GM23338 (cell line): Measurements from ENCODE around the gene SOAT2. TPM values are rescaled to one million over a fixed set of nuclear protein-coding genes. Genes with fewer than 3 reads are reported as not detected.

ENCODE experiments used
- ATAC-seq: fragments of 200-7000 bp; cut with Tn5 transposase; 3 replicates; pipeline ENCODE4 v1.9.1; 2020
- DNase-seq: peaks from one replicate; pipeline ENCODE4 v3.0.0-alpha.2; 2015; ENCODE audit warnings: low spot score
- H2AFZ ChIP-seq: fragments of 200-600 bp; sonication (generic); 2 replicates; pipeline ENCODE4 v1.8.0; 2016; ENCODE audit warnings: antibody characterized with exemption, mild to moderate bottlenecking, moderate library complexity
- H3F3A ChIP-seq: fragments of 200-600 bp; sonication (generic); replicated peaks from 2 replicates; pipeline ENCODE4 v1.8.0; 2017; ENCODE audit warnings: antibody characterized with exemption, mixed run types, low read depth
- H3K27ac ChIP-seq: fragments of 200-600 bp; sonication (generic); 2 replicates; pipeline ENCODE4 v1.6.1; 2016; ENCODE audit warnings: low read depth
- H3K27me3 ChIP-seq: fragments of 200-600 bp; sonication (generic); 2 replicates; pipeline ENCODE4 v1.8.0; 2016; ENCODE audit warnings: mild to moderate bottlenecking, mixed run types, moderate library complexity; ENCODE audit not compliant: insufficient read depth
- H3K36me3 ChIP-seq: fragments of 200-600 bp; sonication (generic); 2 replicates; pipeline ENCODE4 v1.8.0; 2016; ENCODE audit warnings: mild to moderate bottlenecking; ENCODE audit not compliant: insufficient read depth
- H3K4me1 ChIP-seq: fragments of 200-600 bp; sonication (generic); 2 replicates; pipeline ENCODE4 v1.8.0; 2016; ENCODE audit warnings: mild to moderate bottlenecking, moderate library complexity; ENCODE audit not compliant: insufficient read depth
- H3K4me2 ChIP-seq: fragments of 200-600 bp; sonication (generic); 2 replicates; pipeline ENCODE4 v1.7.1; 2017; ENCODE audit warnings: mixed run types
- H3K4me3 ChIP-seq: fragments of 200-600 bp; sonication (generic); 2 replicates; pipeline ENCODE4 v1.6.1; 2016; ENCODE audit warnings: mixed run types
- H3K79me2 ChIP-seq: fragments of 200-600 bp; sonication (generic); replicated peaks from 2 replicates; pipeline ENCODE4 v1.8.0; 2017; ENCODE audit warnings: mild to moderate bottlenecking; ENCODE audit not compliant: insufficient read depth
- H3K9me2 ChIP-seq: fragments of 200-600 bp; sonication (generic); 2 replicates; pipeline ENCODE4 v1.8.0; 2017; ENCODE audit not compliant: insufficient read depth
- H4K20me1 ChIP-seq: fragments of 200-600 bp; sonication (generic); replicated peaks from 2 replicates; pipeline ENCODE4 v1.8.0; 2017; ENCODE audit warnings: mild to moderate bottlenecking; ENCODE audit not compliant: insufficient read depth
- H3K27ac Mint-ChIP-seq: 2 replicates; pipeline ENCODE4 v1.8.0; 2020; ENCODE audit warnings: inconsistent platforms, mild to moderate bottlenecking, moderate library complexity, mixed read lengths
- H3K27me3 Mint-ChIP-seq: 3 replicates; pipeline ENCODE4 v1.8.0; 2022; ENCODE audit warnings: low read depth, mild to moderate bottlenecking, moderate library complexity, mixed read lengths, inconsistent platforms; ENCODE audit not compliant: insufficient read depth, poor library complexity
- H3K36me3 Mint-ChIP-seq: 3 replicates; pipeline ENCODE4 v1.8.0; 2021; ENCODE audit warnings: low read depth, mild to moderate bottlenecking, inconsistent platforms, moderate library complexity, mixed read lengths
- H3K4me1 Mint-ChIP-seq: 3 replicates; pipeline ENCODE4 v1.8.0; 2020; ENCODE audit warnings: mild to moderate bottlenecking, inconsistent platforms, mixed read lengths
- H3K4me3 Mint-ChIP-seq: 3 replicates; pipeline ENCODE4 v1.8.0; 2021; ENCODE audit warnings: moderate library complexity, mild to moderate bottlenecking, inconsistent platforms, mixed read lengths
- H3K9me3 Mint-ChIP-seq: 3 replicates; pipeline ENCODE4 v1.8.0; 2020; ENCODE audit warnings: moderate library complexity, mild to moderate bottlenecking, inconsistent platforms, mixed read lengths
- CREB1 ChIP-seq: fragments of 250-450 bp; sonication (Bioruptor Pico); IDR thresholded peaks from 2 replicates; pipeline ENCODE4 v1.5.0; 2020; ENCODE audit warnings: low read depth, mild to moderate bottlenecking, moderate library complexity
- CTCF ChIP-seq, 2 experiments: fragments of 200-600 bp in 1 of 2; sonication (generic) in 1 of 2; conservative IDR thresholded peaks; 2 replicates each; pipeline versions ENCODE4 v1.5.1 to v1.6.1; 2016 to 2017; ENCODE audit warnings: antibody characterized with exemption in 2 of 2, low read depth in 2 of 2, mild to moderate bottlenecking in 2 of 2, moderate library complexity in 1 of 2
- NANOG ChIP-seq: IDR thresholded peaks from 2 replicates; pipeline ENCODE4 v1.6.1; 2016; ENCODE audit warnings: antibody characterized with exemption, borderline replicate concordance
- POLR2AphosphoS5 ChIP-seq: IDR thresholded peaks from 2 replicates; pipeline ENCODE4 v1.6.1; 2016; ENCODE audit warnings: antibody characterized with exemption, low read depth
- STAT1 ChIP-seq: IDR thresholded peaks from one replicate; pipeline ENCODE4 v1.6.1; 2016; ENCODE audit warnings: antibody characterized with exemption; ENCODE audit not compliant: unreplicated experiment
- ZNF114 ChIP-seq: fragments of 250-450 bp; sonication (Bioruptor Pico); IDR thresholded peaks from 2 replicates; pipeline ENCODE4 v1.5.0; 2020; ENCODE audit warnings: mild to moderate bottlenecking, moderate library complexity
- polyA plus RNA-seq: library from polyadenylated mRNA; unstranded; fragments of >200 nt; fragmentation: Nextera tagmentation; extraction: Ambion mirVana; gene quantifications from 2 replicates; pipeline ENCODE4 v1.2.1, GENCODE V29; 2016
- total RNA-seq: library from RNA; depleted of rRNA; stranded (reverse); fragments of >200 nt; shearing (Covaris generic); gene quantifications from 2 replicates; pipeline ENCODE4 v1.2.3, GENCODE V29; 2014
- TF ChIP-seq, protein P1 (sequence below): fragments of 250-450 bp; sonication (Bioruptor Pico); IDR thresholded peaks from 2 replicates; pipeline ENCODE4 v1.5.0; 2020; ENCODE audit warnings: mild to moderate bottlenecking, moderate library complexity

Gene SOAT2
- total and polyA plus RNA-seq, 2 experiments from 2014 or later, result not detected

- H3K36me3 Mint-ChIP-seq, result no peaks in the 10 kb centered on the region
- peaks cover 3% of the 10 kb centered on the region; the same call in 1 of the 2 replicates for H3K27me3 ChIP-seq
- no peak overlapping the region for H3K4me3 Mint-ChIP-seq
- peaks cover 3% of the 10 kb centered on the region; the same call in 1 of the 3 replicates for H3K4me1 Mint-ChIP-seq
- TF ChIP-seq POLR2AphosphoS5, result no peak
- no peak for TF ChIP-seq ZNF114 (CRISPR knock-in tag)
- TF ChIP-seq STAT1, result no peak
- no peak for TF ChIP-seq CTCF (conservative IDR thresholded peaks at IDR 0.05; ENCODE audit: low read depth in 2 of 2)
- TF ChIP-seq NANOG, result no peak
- H3K79me2 ChIP-seq, result no peaks in the 10 kb centered on the region
- H3K9me3 Mint-ChIP-seq, result no peaks in the 10 kb centered on the region
- H3F3A ChIP-seq, result peaks cover 6% of the 10 kb centered on the region
- no peaks in the 10 kb centered on the region for H3K27me3 Mint-ChIP-seq
- DNase-seq (no peak), ATAC-seq (no peak)
- H4K20me1 ChIP-seq, result no peaks in the 10 kb centered on the region
- H3K4me2 ChIP-seq, result no peak overlapping the region
- no peak overlapping the region for H2AFZ ChIP-seq
- H3K9me2 ChIP-seq, result no peaks in the 10 kb centered on the region
- no peak overlapping the region for H3K4me3 ChIP-seq
- H3K4me1 ChIP-seq, result 0 out of 2 replicates have a peak, but pooled peaks cover 2% of the 10 kb centered on the region
- H3K27ac ChIP-seq, result no peak overlapping the region
- no peak overlapping the region for H3K27ac Mint-ChIP-seq
- H3K36me3 ChIP-seq, result no peaks in the 10 kb centered on the region
Observed at GRCh38 chr12:53152390-53152789, 49.1 kb downstream of the SOAT2 start.

- Mint-ChIP-seq H3K27me3 (peaks cover 25% of the 10 kb centered on the region), H3K4me3 (peak overlapping the region; percentile 43), H3K4me1 (peaks cover 11% of the 10 kb centered on the region), H3K27ac (no peak overlapping the region), H3K9me3 (no peaks in the 10 kb centered on the region), H3K36me3 (no peaks in the 10 kb centered on the region)
- H3K4me1 ChIP-seq, result peaks cover 4% of the 10 kb centered on the region; the same call in 1 of the 2 replicates
- no peaks in the 10 kb centered on the region for H4K20me1 ChIP-seq
- ATAC-seq (peak; percentile 96), DNase-seq (peak; percentile 93)
- H3K36me3 ChIP-seq, result no peaks in the 10 kb centered on the region
- H3K79me2 ChIP-seq, result no peaks in the 10 kb centered on the region
- peak overlapping the region; percentile 74 for H3K4me2 ChIP-seq
- no peak overlapping the region for H3K27ac ChIP-seq
- H2AFZ ChIP-seq, result peak overlapping the region; percentile 44
- no peaks in the 10 kb centered on the region for H3K9me2 ChIP-seq
- H3F3A ChIP-seq, result 0 out of 2 replicates have a peak, but pooled peaks cover 5% of the 10 kb centered on the region
- TF ChIP-seq, protein P1, sequence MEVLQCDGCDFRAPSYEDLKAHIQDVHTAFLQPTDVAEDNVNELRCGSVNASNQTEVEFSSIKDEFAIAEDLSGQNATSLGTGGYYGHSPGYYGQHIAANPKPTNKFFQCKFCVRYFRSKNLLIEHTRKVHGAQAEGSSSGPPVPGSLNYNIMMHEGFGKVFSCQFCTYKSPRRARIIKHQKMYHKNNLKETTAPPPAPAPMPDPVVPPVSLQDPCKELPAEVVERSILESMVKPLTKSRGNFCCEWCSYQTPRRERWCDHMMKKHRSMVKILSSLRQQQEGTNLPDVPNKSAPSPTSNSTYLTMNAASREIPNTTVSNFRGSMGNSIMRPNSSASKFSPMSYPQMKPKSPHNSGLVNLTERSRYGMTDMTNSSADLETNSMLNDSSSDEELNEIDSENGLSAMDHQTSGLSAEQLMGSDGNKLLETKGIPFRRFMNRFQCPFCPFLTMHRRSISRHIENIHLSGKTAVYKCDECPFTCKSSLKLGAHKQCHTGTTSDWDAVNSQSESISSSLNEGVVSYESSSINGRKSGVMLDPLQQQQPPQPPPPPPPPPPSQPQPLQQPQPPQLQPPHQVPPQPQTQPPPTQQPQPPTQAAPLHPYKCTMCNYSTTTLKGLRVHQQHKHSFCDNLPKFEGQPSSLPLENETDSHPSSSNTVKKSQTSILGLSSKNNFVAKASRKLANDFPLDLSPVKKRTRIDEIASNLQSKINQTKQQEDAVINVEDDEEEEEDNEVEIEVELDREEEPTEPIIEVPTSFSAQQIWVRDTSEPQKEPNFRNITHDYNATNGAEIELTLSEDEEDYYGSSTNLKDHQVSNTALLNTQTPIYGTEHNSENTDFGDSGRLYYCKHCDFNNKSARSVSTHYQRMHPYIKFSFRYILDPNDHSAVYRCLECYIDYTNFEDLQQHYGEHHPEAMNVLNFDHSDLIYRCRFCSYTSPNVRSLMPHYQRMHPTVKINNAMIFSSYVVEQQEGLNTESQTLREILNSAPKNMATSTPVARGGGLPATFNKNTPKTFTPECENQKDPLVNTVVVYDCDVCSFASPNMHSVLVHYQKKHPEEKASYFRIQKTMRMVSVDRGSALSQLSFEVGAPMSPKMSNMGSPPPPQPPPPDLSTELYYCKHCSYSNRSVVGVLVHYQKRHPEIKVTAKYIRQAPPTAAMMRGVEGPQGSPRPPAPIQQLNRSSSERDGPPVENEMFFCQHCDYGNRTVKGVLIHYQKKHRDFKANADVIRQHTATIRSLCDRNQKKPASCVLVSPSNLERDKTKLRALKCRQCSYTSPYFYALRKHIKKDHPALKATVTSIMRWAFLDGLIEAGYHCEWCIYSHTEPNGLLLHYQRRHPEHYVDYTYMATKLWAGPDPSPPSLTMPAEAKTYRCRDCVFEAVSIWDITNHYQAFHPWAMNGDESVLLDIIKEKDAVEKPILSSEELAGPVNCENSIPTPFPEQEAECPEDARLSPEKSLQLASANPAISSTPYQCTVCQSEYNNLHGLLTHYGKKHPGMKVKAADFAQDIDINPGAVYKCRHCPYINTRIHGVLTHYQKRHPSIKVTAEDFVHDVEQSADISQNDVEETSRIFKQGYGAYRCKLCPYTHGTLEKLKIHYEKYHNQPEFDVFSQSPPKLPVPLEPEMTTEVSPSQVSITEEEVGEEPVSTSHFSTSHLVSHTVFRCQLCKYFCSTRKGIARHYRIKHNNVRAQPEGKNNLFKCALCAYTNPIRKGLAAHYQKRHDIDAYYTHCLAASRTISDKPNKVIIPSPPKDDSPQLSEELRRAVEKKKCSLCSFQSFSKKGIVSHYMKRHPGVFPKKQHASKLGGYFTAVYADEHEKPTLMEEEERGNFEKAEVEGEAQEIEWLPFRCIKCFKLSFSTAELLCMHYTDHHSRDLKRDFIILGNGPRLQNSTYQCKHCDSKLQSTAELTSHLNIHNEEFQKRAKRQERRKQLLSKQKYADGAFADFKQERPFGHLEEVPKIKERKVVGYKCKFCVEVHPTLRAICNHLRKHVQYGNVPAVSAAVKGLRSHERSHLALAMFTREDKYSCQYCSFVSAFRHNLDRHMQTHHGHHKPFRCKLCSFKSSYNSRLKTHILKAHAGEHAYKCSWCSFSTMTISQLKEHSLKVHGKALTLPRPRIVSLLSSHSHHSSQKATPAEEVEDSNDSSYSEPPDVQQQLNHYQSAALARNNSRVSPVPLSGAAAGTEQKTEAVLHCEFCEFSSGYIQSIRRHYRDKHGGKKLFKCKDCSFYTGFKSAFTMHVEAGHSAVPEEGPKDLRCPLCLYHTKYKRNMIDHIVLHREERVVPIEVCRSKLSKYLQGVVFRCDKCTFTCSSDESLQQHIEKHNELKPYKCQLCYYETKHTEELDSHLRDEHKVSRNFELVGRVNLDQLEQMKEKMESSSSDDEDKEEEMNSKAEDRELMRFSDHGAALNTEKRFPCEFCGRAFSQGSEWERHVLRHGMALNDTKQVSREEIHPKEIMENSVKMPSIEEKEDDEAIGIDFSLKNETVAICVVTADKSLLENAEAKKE, result no peak
- TF ChIP-seq CTCF (conservative IDR thresholded peaks at IDR 0.05; ENCODE audit: low read depth in 2 of 2) (peak; percentile 98), CREB1 (CRISPR knock-in tag) (no peak)
- H3K4me3 ChIP-seq, result peak overlapping the region; percentile 29
- peaks cover 34% of the 10 kb centered on the region for H3K27me3 ChIP-seq
Observed at GRCh38 chr12:53159195-53159839, 56.0 kb downstream of the SOAT2 start.
